ENCODE results near the gene ZNF620. TPM values are rescaled to one million over a fixed set of nuclear protein-coding genes. Genes with fewer than 3 reads are reported as not detected.
"Not testable (repeated sequence)": the region's sequence is repeated elsewhere in the genome, so short reads cannot be mapped to it uniquely, and the experiment has no call there.

ZNF620 gene
- total RNA-seq, 4 donors from 2014 or later, result 2.6 to 8.0 (median 4.3) TPM; not detected in 1

GRCh38 chr3:40458473-40458872, 47.4 kb upstream of the ZNF620 start:
- in situ Hi-C loops (cut with MboI; ENCODE audit: low pct_ligation_motif_present in 1 of 4, low pct_unique_long_range_greater_than_20kb in 1 of 4, low sequenced_read_pairs in 3 of 4) (no loop called here), intact Hi-C loops (cut with DNase I; ENCODE audit: low total_unique reads) (no loop called here)
- H3K27ac ChIP-seq, result peak overlapping the region in 2 of 4 donors; percentile 89 to 90
- no peak for DNase-seq
- H3K4me1 ChIP-seq, result peaks cover 16 to 32% (median 25%) of the 10 kb centered on the region in 4 donors
- no peaks in the 10 kb centered on the region for H3K27me3 ChIP-seq
- 71 to 83% methylated on average over 3 to 4 of the region's 4 CpGs for WGBS, 2 donors (ENCODE audit: low coverage in 1 of 2)
- H3K36me3 ChIP-seq, result peaks cover 0 to 48% (median 20%) of the 10 kb centered on the region in 4 donors
- no peak for TF ChIP-seq POLR2A (IDR thresholded peaks at IDR 0.05)
- no peak for TF ChIP-seq EP300 (IDR thresholded peaks at IDR 0.05; ENCODE audit: low read depth)
- TF ChIP-seq CTCF (IDR thresholded peaks at IDR 0.05), result no peak
- TF ChIP-seq POLR2AphosphoS5 (IDR thresholded peaks at IDR 0.05), result no peak
- H3K9me3 ChIP-seq, result no peaks in the 10 kb centered on the region
- H3K4me3 ChIP-seq, result peak overlapping the region in 2 of 4 donors; percentile 87 to 97

GRCh38 chr3:40460481-40460880, 45.4 kb upstream of the ZNF620 start:
- peaks cover 10 to 23% (median 21%) of the 10 kb centered on the region in 4 donors for H3K4me1 ChIP-seq
- H3K4me3 ChIP-seq; H3K27me3 ChIP-seq; intact Hi-C loops (cut with DNase I; ENCODE audit: low total_unique reads); H3K9me3 ChIP-seq; H3K27ac ChIP-seq; DNase-seq: not testable (repeated sequence)
- WGBS, 2 donors (ENCODE audit: low coverage in 1 of 2), result 69 to 80% methylated on average over 4 to 6 of the region's 6 CpGs
- peaks cover 0 to 54% (median 23%) of the 10 kb centered on the region in 4 donors for H3K36me3 ChIP-seq
- in situ Hi-C loops (cut with MboI; ENCODE audit: low pct_ligation_motif_present in 1 of 4, low pct_unique_long_range_greater_than_20kb in 1 of 4, low sequenced_read_pairs in 3 of 4), result loop anchor here in 1 of 4 donors (10.0 kb wide), 1 partner anchor 64 kb away; the partner anchor contains the start of gene ZNF621

- no peak overlapping the region for H3K27ac ChIP-seq
- DNase-seq, result no peak
- in situ Hi-C loops (cut with MboI; ENCODE audit: low pct_ligation_motif_present in 1 of 4, low pct_unique_long_range_greater_than_20kb in 1 of 4, low sequenced_read_pairs in 3 of 4) (loop anchor here in 1 of 4 donors (10.0 kb wide), 1 partner anchor 64 kb away; the partner anchor contains the start of gene ZNF621), intact Hi-C loops (cut with DNase I; ENCODE audit: low total_unique reads) (no loop called here)
- WGBS, 2 donors (ENCODE audit: low coverage in 1 of 2), result 71 to 80% methylated on average over 3 of the region's 3 CpGs
- H3K36me3 ChIP-seq, result peaks cover 0 to 54% (median 23%) of the 10 kb centered on the region in 4 donors
- H3K4me1 ChIP-seq, result peaks cover 10 to 23% (median 21%) of the 10 kb centered on the region in 4 donors
- no peak overlapping the region for H3K4me3 ChIP-seq
- H3K9me3 ChIP-seq, result no peaks in the 10 kb centered on the region
- no peak for TF ChIP-seq EP300 (IDR thresholded peaks at IDR 0.05; ENCODE audit: low read depth)
- no peak for TF ChIP-seq CTCF (IDR thresholded peaks at IDR 0.05)
- no peak for TF ChIP-seq POLR2A (IDR thresholded peaks at IDR 0.05)
- TF ChIP-seq POLR2AphosphoS5 (IDR thresholded peaks at IDR 0.05), result no peak
- H3K27me3 ChIP-seq, result no peaks in the 10 kb centered on the region
Measured at GRCh38 chr3:40461161-40461560, 44.7 kb upstream of the ZNF620 start.

- H3K9me3 ChIP-seq; H3K27me3 ChIP-seq; H3K4me3 ChIP-seq; H3K27ac ChIP-seq; intact Hi-C loops (cut with DNase I; ENCODE audit: low total_unique reads); DNase-seq: not testable (repeated sequence)
- Histone ChIP-seq H3K36me3 (peaks cover 0 to 54% (median 23%) of the 10 kb centered on the region in 4 donors), H3K4me1 (peaks cover 9 to 16% (median 15%) of the 10 kb centered on the region in 4 donors)
- WGBS, 2 donors (ENCODE audit: low coverage in 1 of 2), result 92% methylated on average over 7 of the region's 7 CpGs; no CpG with 5 or more reads in 1 of the 2 donors
- in situ Hi-C loops (cut with MboI; ENCODE audit: low pct_ligation_motif_present in 1 of 4, low pct_unique_long_range_greater_than_20kb in 1 of 4, low sequenced_read_pairs in 3 of 4), result loop anchor here in 1 of 4 donors (10.0 kb wide), 1 partner anchor 62 kb away; the partner anchor contains the start of gene ZNF621
Measured at GRCh38 chr3:40462838-40463237, 43.0 kb upstream of the ZNF620 start.

- no peak overlapping the region for H3K27ac ChIP-seq
- TF ChIP-seq CTCF (IDR thresholded peaks at IDR 0.05), result no peak
- TF ChIP-seq POLR2AphosphoS5 (IDR thresholded peaks at IDR 0.05), result no peak
- no peak for TF ChIP-seq POLR2A (IDR thresholded peaks at IDR 0.05)
- TF ChIP-seq EP300 (IDR thresholded peaks at IDR 0.05; ENCODE audit: low read depth), result no peak
- H3K9me3 ChIP-seq, result no peaks in the 10 kb centered on the region
- H3K4me1 ChIP-seq, result peaks cover 2 to 9% (median 7%) of the 10 kb centered on the region in 4 donors
- in situ Hi-C loops (cut with MboI; ENCODE audit: low pct_ligation_motif_present in 1 of 4, low pct_unique_long_range_greater_than_20kb in 1 of 4, low sequenced_read_pairs in 3 of 4) (loop anchor here in 1 of 4 donors (10.0 kb wide), 1 partner anchor 61 kb away; the partner anchor contains the start of gene ZNF621), intact Hi-C loops (cut with DNase I; ENCODE audit: low total_unique reads) (no loop called here)
- H3K4me3 ChIP-seq, result no peak overlapping the region
- no peak for DNase-seq
- H3K27me3 ChIP-seq, result no peaks in the 10 kb centered on the region
- peaks cover 0 to 50% (median 23%) of the 10 kb centered on the region in 4 donors for H3K36me3 ChIP-seq
- WGBS, 2 donors (ENCODE audit: low coverage in 1 of 2), result 91 to 94% methylated on average over 2 of the region's 2 CpGs
Measured at GRCh38 chr3:40463579-40463978, 42.3 kb upstream of the ZNF620 start.
